ENCODE measurements around the gene PRODH2. TPM values are rescaled to one million over a fixed set of nuclear protein-coding genes. Genes with fewer than 3 reads are reported as not detected.

PRODH2 gene
- polyA plus RNA-seq, 4 donors = 24.2 to 60.6 (median 39.9) TPM

Other genes with a start within 250 kb of the PRODH2 start
- gene ATP4A, start 249.2 kb downstream of the PRODH2 start, polyA plus RNA-seq (ENCODE audit: insufficient read length in 4 of 4) = under 1 TPM in 1 of 4 donors, not detected in 3; 0.05 TPM
- gene PMIS2, start 226.7 kb downstream of the PRODH2 start, polyA plus RNA-seq (ENCODE audit: insufficient read length in 4 of 4) = not detected
- gene HAUS5, start 200.1 kb downstream of the PRODH2 start, polyA plus RNA-seq (ENCODE audit: insufficient read length in 4 of 4) = 10 to 100 TPM; 18.2 to 30.9 (median 26.9) TPM
- gene RBM42, start 183.8 kb downstream of the PRODH2 start, polyA plus RNA-seq (ENCODE audit: insufficient read length in 4 of 4) = 10 to 100 TPM; 57.1 to 94.4 (median 73.3) TPM
- 1 to 10 TPM; 1.1 to 3.6 (median 2.6) TPM for gene ETV2, start 171.1 kb downstream of the PRODH2 start, polyA plus RNA-seq (ENCODE audit: insufficient read length in 4 of 4)
- 100 to 1,000 TPM; 302 to 435 (median 348) TPM for gene COX6B1, start 164.5 kb downstream of the PRODH2 start, polyA plus RNA-seq (ENCODE audit: insufficient read length in 4 of 4)
- 10 to 100 TPM in 3 of 4 donors, 1 to 10 TPM in 1; 9.8 to 26.7 (median 15.8) TPM for gene UPK1A, start 146.3 kb downstream of the PRODH2 start, polyA plus RNA-seq (ENCODE audit: insufficient read length in 4 of 4)
- gene ZBTB32, start 108.3 kb downstream of the PRODH2 start, polyA plus RNA-seq (ENCODE audit: insufficient read length in 4 of 4) = under 1 TPM; 0.17 to 0.91 (median 0.44) TPM
- gene KMT2B, start 94.8 kb downstream of the PRODH2 start, polyA plus RNA-seq (ENCODE audit: insufficient read length in 4 of 4) = 10 to 100 TPM; 24.2 to 42.6 (median 34.2) TPM
- 1 to 10 TPM; 2.8 to 4.6 (median 3.7) TPM for gene IGFLR1, start 70.4 kb downstream of the PRODH2 start, polyA plus RNA-seq (ENCODE audit: insufficient read length in 4 of 4)
- gene U2AF1L4, start 67.4 kb downstream of the PRODH2 start, polyA plus RNA-seq (ENCODE audit: insufficient read length in 4 of 4) = 10 to 100 TPM; 15.7 to 21.8 (median 19.7) TPM
- 10 to 100 TPM; 54.5 to 78.6 (median 66.5) TPM for gene PSENEN, start 67.2 kb downstream of the PRODH2 start, polyA plus RNA-seq (ENCODE audit: insufficient read length in 4 of 4)
- 10 to 100 TPM; 11.5 to 13.0 (median 12.4) TPM for gene LIN37, start 64.3 kb downstream of the PRODH2 start, polyA plus RNA-seq (ENCODE audit: insufficient read length in 4 of 4)
- 10 to 100 TPM; 19.4 to 32.3 (median 25.1) TPM for gene HSPB6, start 55.8 kb downstream of the PRODH2 start, polyA plus RNA-seq (ENCODE audit: insufficient read length in 4 of 4)
- 10 to 100 TPM; 11.5 to 28.6 (median 18.2) TPM for gene PROSER3, start 54.7 kb downstream of the PRODH2 start, polyA plus RNA-seq (ENCODE audit: insufficient read length in 4 of 4)
- 10 to 100 TPM; 10.9 to 53.7 (median 30.0) TPM for gene ARHGAP33, start 37.3 kb downstream of the PRODH2 start, polyA plus RNA-seq (ENCODE audit: insufficient read length in 4 of 4)
- gene NPHS1, start 39.7 kb upstream of the PRODH2 start, polyA plus RNA-seq (ENCODE audit: insufficient read length in 4 of 4) = 100 to 1,000 TPM; 101 to 226 (median 168) TPM
- gene KIRREL2, start 44.1 kb upstream of the PRODH2 start, polyA plus RNA-seq (ENCODE audit: insufficient read length in 4 of 4) = 10 to 100 TPM in 3 of 4 donors, 1 to 10 TPM in 1; 7.7 to 12.8 (median 11.5) TPM
- 10 to 100 TPM; 19.3 to 32.8 (median 28.3) TPM for gene APLP1, start 55.7 kb upstream of the PRODH2 start, polyA plus RNA-seq (ENCODE audit: insufficient read length in 4 of 4)
- 1 to 10 TPM; 1.3 to 6.0 (median 4.1) TPM for gene NFKBID, start 87.7 kb upstream of the PRODH2 start, polyA plus RNA-seq (ENCODE audit: insufficient read length in 4 of 4)
- gene HCST, start 89.7 kb upstream of the PRODH2 start, polyA plus RNA-seq (ENCODE audit: insufficient read length in 4 of 4) = 1 to 10 TPM; 3.0 to 4.5 (median 3.4) TPM
- gene TYROBP, start 95.5 kb upstream of the PRODH2 start, polyA plus RNA-seq (ENCODE audit: insufficient read length in 4 of 4) = 10 to 100 TPM in 2 of 4 donors, 1 to 10 TPM in 2; 8.2 to 13.5 (median 11.1) TPM
- 10 to 100 TPM in 3 of 4 donors, 1 to 10 TPM in 1; 8.6 to 19.9 (median 14.3) TPM for gene LRFN3, start 123.5 kb upstream of the PRODH2 start, polyA plus RNA-seq (ENCODE audit: insufficient read length in 4 of 4)
- gene SDHAF1, start 182.3 kb upstream of the PRODH2 start, polyA plus RNA-seq (ENCODE audit: insufficient read length in 4 of 4) = 10 to 100 TPM; 12.4 to 19.8 (median 15.0) TPM
- gene SYNE4, start 196.0 kb upstream of the PRODH2 start, polyA plus RNA-seq (ENCODE audit: insufficient read length in 4 of 4) = 10 to 100 TPM; 12.5 to 16.1 (median 13.3) TPM
- gene ALKBH6, start 201.4 kb upstream of the PRODH2 start, polyA plus RNA-seq (ENCODE audit: insufficient read length in 4 of 4) = 10 to 100 TPM; 11.8 to 20.5 (median 16.9) TPM
- 10 to 100 TPM; 47.0 to 61.8 (median 57.1) TPM for gene CLIP3, start 220.0 kb upstream of the PRODH2 start, polyA plus RNA-seq (ENCODE audit: insufficient read length in 4 of 4)
- gene THAP8, start 241.4 kb upstream of the PRODH2 start, polyA plus RNA-seq (ENCODE audit: insufficient read length in 4 of 4) = 10 to 100 TPM; 10.8 to 16.5 (median 13.4) TPM
- gene WDR62, start 242.1 kb upstream of the PRODH2 start, polyA plus RNA-seq (ENCODE audit: insufficient read length in 4 of 4) = 1 to 10 TPM; 3.1 to 6.4 (median 5.1) TPM